ENCODE results near the gene OSR1. TPM values are rescaled to one million over a fixed set of nuclear protein-coding genes. Genes with fewer than 3 reads are reported as not detected.
"Not testable (repeated sequence)": the region's sequence is repeated elsewhere in the genome, so short reads cannot be mapped to it uniquely, and the experiment has no call there.

Gene OSR1
- total RNA-seq, 6 experiments from 2014 or later = 0.10 to 0.51 (median 0.12) TPM; not detected in 1

GRCh38 chr2:19319064-19319463, 39.4 kb downstream of the OSR1 start:
- no peaks in the 10 kb centered on the region for H3K9me3 ChIP-seq
- no peaks in the 10 kb centered on the region for H3K36me3 ChIP-seq
- no peak overlapping the region for H3K27ac ChIP-seq
- WGBS (ENCODE audit: insufficient coverage, low coverage, low lambda C conversion rate, missing lambda C conversion rate) = 53% methylated on average over 3 of the region's 3 CpGs
- peaks cover 0 to 6% (median 0%) of the 10 kb centered on the region in 4 donors for H3K4me1 ChIP-seq
- DNase-seq (peak in 2 of 3 donors; percentile 37 to 60), ATAC-seq (peak; percentile 88 to 94 (median 92))
- TF ChIP-seq CTCF (IDR thresholded peaks at IDR 0.05) (no peak), POLR2A (IDR thresholded peaks at IDR 0.05) (no peak)
- no peaks in the 10 kb centered on the region for H3K27me3 ChIP-seq
- H3K4me3 ChIP-seq = no peak overlapping the region
- intact Hi-C loops (cut with DNase I) = no loop called here

- Histone ChIP-seq H3K4me3 (no peak overlapping the region), H3K27me3 (no peaks in the 10 kb centered on the region), H3K36me3 (no peaks in the 10 kb centered on the region), H3K4me1 (no peaks in the 10 kb centered on the region), H3K9me3 (no peaks in the 10 kb centered on the region), H3K27ac (no peak overlapping the region)
- WGBS (ENCODE audit: insufficient coverage, low coverage, low lambda C conversion rate, missing lambda C conversion rate) = 70% methylated on average over 6 of the region's 6 CpGs
- no peak for DNase-seq
- intact Hi-C loops (cut with DNase I) = no loop called here
- no peak for TF ChIP-seq CTCF (IDR thresholded peaks at IDR 0.05)
- TF ChIP-seq POLR2A (IDR thresholded peaks at IDR 0.05) = no peak
- ATAC-seq = peak in 1 of 4 donors; percentile 57
Observed at GRCh38 chr2:19313553-19313952, 44.9 kb downstream of the OSR1 start.

GRCh38 chr2:19312949-19313348, 45.5 kb downstream of the OSR1 start:
- Histone ChIP-seq H3K4me1 (no peaks in the 10 kb centered on the region), H3K27me3 (no peaks in the 10 kb centered on the region), H3K27ac (no peak overlapping the region), H3K9me3 (no peaks in the 10 kb centered on the region), H3K36me3 (no peaks in the 10 kb centered on the region), H3K4me3 (no peak overlapping the region)
- no peak for DNase-seq
- TF ChIP-seq CTCF (IDR thresholded peaks at IDR 0.05) = peak; percentile 12 to 26 (median 23)
- no peak for TF ChIP-seq POLR2A (IDR thresholded peaks at IDR 0.05)
- intact Hi-C loops (cut with DNase I) = no loop called here
- peak in 3 of 4 donors; percentile 33 to 42 (median 38) for ATAC-seq

- H3K27ac ChIP-seq; DNase-seq; H3K27me3 ChIP-seq; ATAC-seq; H3K9me3 ChIP-seq; H3K4me3 ChIP-seq; H3K36me3 ChIP-seq; intact Hi-C loops (cut with DNase I); H3K4me1 ChIP-seq: not testable (repeated sequence)
- WGBS (ENCODE audit: insufficient coverage, low coverage, low lambda C conversion rate, missing lambda C conversion rate) = 72% methylated on average over 13 of the region's 18 CpGs
Observed at GRCh38 chr2:19306065-19306464, 52.4 kb downstream of the OSR1 start.

- intact Hi-C loops (cut with DNase I); DNase-seq; H3K4me3 ChIP-seq: not testable (repeated sequence)
Observed at GRCh38 chr2:19305400-19306055, 52.9 kb downstream of the OSR1 start.

More at GRCh38 chr2:19305400-19306055, 52.9 kb downstream of the OSR1 start:
- not testable (repeated sequence) for H3K27me3 ChIP-seq, H3K4me1 ChIP-seq, H3K9me3 ChIP-seq, ATAC-seq, H3K36me3 ChIP-seq, H3K27ac ChIP-seq
- WGBS (ENCODE audit: insufficient coverage, low coverage, low lambda C conversion rate, missing lambda C conversion rate) = 85% methylated on average over 2 of the region's 15 CpGs

Data from right lobe of liver (tissue), 6 donors.